Neural progenitor cell (in vitro differentiated cells): ENCODE data around the gene IL1RL2. TPM values are rescaled to one million over a fixed set of nuclear protein-coding genes. Genes with fewer than 3 reads are reported as not detected.

Experiments
- DNase-seq: peaks from one replicate; pipeline ENCODE4 v3.0.0-alpha.2; 2016; ENCODE audit warnings: low spot score
- H2AFZ ChIP-seq: fragments of 200-600 bp; sonication (generic); replicated peaks from 2 replicates; pipeline ENCODE4 v1.6.1; 2016; ENCODE audit warnings: antibody characterized with exemption
- H3F3A ChIP-seq: fragments of 200-600 bp; sonication (generic); 2 replicates; pipeline ENCODE4 v1.6.1; 2016; ENCODE audit warnings: antibody characterized with exemption, low read depth
- H3K27ac ChIP-seq: fragments of 200-600 bp; sonication (generic); 2 replicates; pipeline ENCODE4 v1.5.1; 2016; ENCODE audit warnings: mild to moderate bottlenecking
- H3K27me3 ChIP-seq: fragments of 200-600 bp; sonication (generic); 2 replicates; pipeline ENCODE4 v1.6.1; 2016; ENCODE audit warnings: mild to moderate bottlenecking, moderate library complexity
- H3K36me3 ChIP-seq: fragments of 200-600 bp; sonication (generic); 2 replicates; pipeline ENCODE4 v1.5.1; 2016
- H3K4me1 ChIP-seq: fragments of 200-600 bp; sonication (generic); 2 replicates; pipeline ENCODE4 v1.6.1; 2016; ENCODE audit warnings: mixed run types
- H3K4me2 ChIP-seq: fragments of 200-600 bp; sonication (generic); 2 replicates; pipeline ENCODE4 v1.6.1; 2016
- H3K4me3 ChIP-seq: fragments of 200-600 bp; sonication (generic); 2 replicates; pipeline ENCODE4 v1.5.1; 2016
- H3K79me2 ChIP-seq: fragments of 200-600 bp; sonication (generic); 2 replicates; pipeline ENCODE4 v1.6.1; 2016; ENCODE audit warnings: low read depth
- H3K9ac ChIP-seq: fragments of 200-600 bp; sonication (generic); 2 replicates; pipeline ENCODE4 v1.6.1; 2016
- H3K9me3 ChIP-seq: fragments of 200-600 bp; sonication (generic); 2 replicates; pipeline ENCODE4 v1.5.1; 2016; ENCODE audit warnings: low read depth
- H4K20me1 ChIP-seq: fragments of 200-600 bp; sonication (generic); 2 replicates; pipeline ENCODE4 v1.6.1; 2016; ENCODE audit warnings: low read depth
- H3K27ac Mint-ChIP-seq: 3 replicates; pipeline ENCODE4 v1.8.0; 2021; ENCODE audit warnings: mixed read lengths
- H3K27me3 Mint-ChIP-seq: 2 replicates; pipeline ENCODE4 v1.8.0; 2022; ENCODE audit warnings: low read depth, mild to moderate bottlenecking, inconsistent platforms, moderate library complexity, mixed read lengths; ENCODE audit not compliant: insufficient read depth
- H3K36me3 Mint-ChIP-seq: 3 replicates; pipeline ENCODE4 v1.8.0; 2021; ENCODE audit warnings: mixed read lengths
- H3K4me1 Mint-ChIP-seq: 3 replicates; pipeline ENCODE4 v1.8.0; 2021; ENCODE audit warnings: mixed read lengths
- H3K4me3 Mint-ChIP-seq: 3 replicates; pipeline ENCODE4 v1.8.0; 2021; ENCODE audit warnings: mild to moderate bottlenecking, moderate library complexity, mixed read lengths
- H3K9me3 Mint-ChIP-seq: 3 replicates; pipeline ENCODE4 v1.8.0; 2020; ENCODE audit warnings: mixed read lengths
- CTCF ChIP-seq: fragments of 200-600 bp; sonication (generic); IDR thresholded peaks from 2 replicates; pipeline ENCODE4 v1.5.1; 2017; ENCODE audit warnings: antibody characterized with exemption, mild to moderate bottlenecking
- EZH2 ChIP-seq: fragments of 200-600 bp; sonication (generic); IDR thresholded peaks from 2 replicates; pipeline ENCODE4 v1.6.1; 2017; ENCODE audit warnings: antibody characterized with exemption, mild to moderate bottlenecking, moderate library complexity
- EZH2phosphoT487 ChIP-seq: fragments of 200-600 bp; sonication (generic); IDR thresholded peaks from 2 replicates; pipeline ENCODE4 v1.6.1; 2017; ENCODE audit warnings: antibody characterized with exemption
- total RNA-seq: library from RNA; depleted of rRNA; stranded (reverse); fragments of >200 nt; gene quantifications from 2 replicates; pipeline ENCODE4 v1.2.3, GENCODE V29; 2015; ENCODE audit warnings: low replicate concordance

Gene IL1RL2
- total RNA-seq, 1 donor from 2014 or later, result not detected

GRCh38 chr2:102286041-102286440 lies 99.2 kb downstream of the IL1RL2 start:
- Mint-ChIP-seq H3K9me3 (no peaks in the 10 kb centered on the region), H3K36me3 (no peaks in the 10 kb centered on the region), H3K27me3 (no peaks in the 10 kb centered on the region), H3K27ac (no peak overlapping the region), H3K4me3 (no peak overlapping the region), H3K4me1 (no peaks in the 10 kb centered on the region)
- Histone ChIP-seq H3K4me1 (no peaks in the 10 kb centered on the region), H4K20me1 (no peaks in the 10 kb centered on the region), H3K4me3 (no peak overlapping the region), H3K27me3 (no peaks in the 10 kb centered on the region), H3K79me2 (no peaks in the 10 kb centered on the region), H3F3A (no peaks in the 10 kb centered on the region), H3K4me2 (no peak overlapping the region), H3K9me3 (no peaks in the 10 kb centered on the region), H2AFZ (no peak overlapping the region), H3K9ac (no peak overlapping the region), H3K27ac (no peak overlapping the region), H3K36me3 (no peaks in the 10 kb centered on the region)
- no peak for TF ChIP-seq EZH2phosphoT487
- no peak for TF ChIP-seq EZH2
- TF ChIP-seq CTCF, result no peak
- DNase-seq, result no peak

GRCh38 chr2:102289129-102289528 lies 102.3 kb downstream of the IL1RL2 start:
- H3K27me3 Mint-ChIP-seq, result peaks cover 3% of the 10 kb centered on the region
- no peak overlapping the region for H3K4me3 ChIP-seq
- DNase-seq, result no peak
- H3K36me3 ChIP-seq, result no peaks in the 10 kb centered on the region
- no peaks in the 10 kb centered on the region for H3K4me1 Mint-ChIP-seq
- H3K27me3 ChIP-seq, result no peaks in the 10 kb centered on the region
- no peaks in the 10 kb centered on the region for H4K20me1 ChIP-seq
- no peaks in the 10 kb centered on the region for H3K36me3 Mint-ChIP-seq
- no peaks in the 10 kb centered on the region for H3K9me3 Mint-ChIP-seq
- H3K9me3 ChIP-seq, result no peaks in the 10 kb centered on the region
- TF ChIP-seq EZH2phosphoT487, result no peak
- TF ChIP-seq CTCF, result no peak
- no peak for TF ChIP-seq EZH2
- H3K79me2 ChIP-seq, result no peaks in the 10 kb centered on the region
- H3K27ac ChIP-seq, result no peak overlapping the region
- no peaks in the 10 kb centered on the region for H3K4me1 ChIP-seq
- H3K9ac ChIP-seq, result no peak overlapping the region
- no peak overlapping the region for H3K27ac Mint-ChIP-seq
- H2AFZ ChIP-seq, result no peak overlapping the region
- no peak overlapping the region for H3K4me3 Mint-ChIP-seq
- H3F3A ChIP-seq, result no peaks in the 10 kb centered on the region
- no peak overlapping the region for H3K4me2 ChIP-seq

Other genes with a start within 250 kb of the IL1RL2 start
- gene IL1R2, start 195.1 kb upstream of the IL1RL2 start, total RNA-seq, result not detected in 2 replicates
- gene IL1R1, start 44.3 kb upstream of the IL1RL2 start, total RNA-seq, result 0.34 and 1.7 TPM in 2 replicates
- not detected in 2 replicates for gene IL1RL1, start 124.5 kb downstream of the IL1RL2 start, total RNA-seq
- 0.07 TPM in 1 of 2 replicates, not detected in the other for gene IL18R1, start 168.8 kb downstream of the IL1RL2 start, total RNA-seq
- gene IL18RAP, start 236.1 kb downstream of the IL1RL2 start, total RNA-seq, result not detected in 2 replicates